HepG2 (cell line): ENCODE measurements around the gene ACTR6. TPM values are rescaled to one million over a fixed set of nuclear protein-coding genes. Genes with fewer than 3 reads are reported as not detected.

Experiments used
- ATF7 ChIP-seq, 2 experiments: fragments of 450-650 bp in 1 of 2; sonication (generic) in 1 of 2; formaldehyde crosslinking in 1 of 2; IDR thresholded peaks; 2 replicates each; pipeline versions ENCODE4 v1.4.0 to v1.6.1; 2016 to 2020; ENCODE audit warnings: antibody characterized with exemption in 1 of 2, mild to moderate bottlenecking in 1 of 2, missing genetic modification reagents in 1 of 2
- BHLHE40 ChIP-seq: IDR thresholded peaks from 2 replicates; pipeline ENCODE4 v1.6.1; 2011; ENCODE audit warnings: low read length, improper control_type of control experiment
- DZIP1 ChIP-seq: sonication (generic); formaldehyde crosslinking; IDR thresholded peaks from 2 replicates; pipeline ENCODE4 v1.5.0; 2020; ENCODE audit warnings: mild to moderate bottlenecking, missing genetic modification reagents
- FOXJ3 ChIP-seq: sonication (generic); formaldehyde crosslinking; IDR thresholded peaks from 2 replicates; pipeline ENCODE4 v1.4.0; 2020; ENCODE audit warnings: missing genetic modification reagents, mild to moderate bottlenecking, borderline replicate concordance
- FOXO4 ChIP-seq: sonication (generic); formaldehyde crosslinking; conservative IDR thresholded peaks from 2 replicates; pipeline ENCODE4 v1.8.1; 2023; ENCODE audit warnings: missing genetic modification reagents
- HDAC6 ChIP-seq: fragments of 200-600 bp; sonication (generic); IDR thresholded peaks from 2 replicates; pipeline ENCODE4 v1.7.0; 2017; ENCODE audit warnings: mild to moderate bottlenecking, antibody characterized with exemption, low read length, low read depth
- PAXIP1 ChIP-seq: sonication (generic); formaldehyde crosslinking; conservative IDR thresholded peaks from 2 replicates; pipeline ENCODE4 v1.4.0; 2020; ENCODE audit warnings: mild to moderate bottlenecking, missing genetic modification reagents, moderate library complexity
- ZGPAT ChIP-seq: IDR thresholded peaks from 2 replicates; pipeline ENCODE4 v1.6.1; 2016; ENCODE audit warnings: mild to moderate bottlenecking
- ZNF281 ChIP-seq: sonication (generic); formaldehyde crosslinking; IDR thresholded peaks from 2 replicates; pipeline ENCODE4 v1.4.0; 2020; ENCODE audit warnings: missing genetic modification reagents, borderline replicate concordance
- ZNF292 ChIP-seq: sonication (generic); formaldehyde crosslinking; IDR thresholded peaks from 2 replicates; pipeline ENCODE4 v1.8.1; 2022; ENCODE audit warnings: mild to moderate bottlenecking, low read depth, missing genetic modification reagents, borderline replicate concordance
- ZNF513 ChIP-seq: sonication (generic); formaldehyde crosslinking; conservative IDR thresholded peaks from 2 replicates; pipeline ENCODE4 v1.5.0; 2020; ENCODE audit warnings: missing genetic modification reagents
- ZNF558 ChIP-seq: sonication (generic); formaldehyde crosslinking; IDR thresholded peaks from 2 replicates; pipeline ENCODE4 v1.9.0; 2022; ENCODE audit warnings: mild to moderate bottlenecking, missing genetic modification reagents, borderline replicate concordance
- polyA plus RNA-seq, 8 experiments: library from polyadenylated mRNA; depleted of rRNA in 3 of 8; stranded (reverse) in 7 of 8; unstranded in 1 of 8; fragments of >200 nt; fragmentation: Illumina TruSeq in 4 of 8; extraction: Trizol in 4 of 8; gene quantifications; 2 replicates each; pipeline versions ENCODE4 v1.2.1 to v1.2.3, GENCODE V29; 2011 to 2016; ENCODE audit warnings: low read depth in 4 of 8, missing spikeins in 1 of 8, mixed read lengths in 1 of 8; ENCODE audit not compliant: insufficient read depth in 1 of 8
- total RNA-seq, 5 experiments: library from RNA; depleted of rRNA; stranded (reverse); fragments of >200 nt; fragmentation: Illumina TruSeq; extraction: Trizol; gene quantifications; 2 replicates each; pipeline ENCODE4 v1.2.3, GENCODE V29; 2016; ENCODE audit warnings: low read depth in 1 of 5

Gene ACTR6
- total and polyA plus RNA-seq, 2 of the 13 experiments (the other 11 are each of a cell fraction or from before 2014, with no cell fraction given): 12.9 to 22.4 TPM

GRCh38 chr12:100199347-100200149 is 1.1 kb upstream of the ACTR6 start (continued):
- TF ChIP-seq ZNF513 (CRISPR knock-in tag) (no peak; the same call in 1 of the 2 replicates), ZGPAT (CRISPR knock-in tag) (peak; percentile 56; the same call in 1 of the 2 replicates), ZNF292 (CRISPR knock-in tag) (no peak), FOXJ3 (no peak), DZIP1 (CRISPR knock-in tag) (no peak), HDAC6 (no peak), FOXO4 (no peak), ZNF558 (CRISPR knock-in tag) (no peak), ATF7 (IDR thresholded peaks at IDR 0.05) (no peak), ATF7 (CRISPR knock-in tag; IDR thresholded peaks at IDR 0.05) (no peak), PAXIP1 (CRISPR knock-in tag) (no peak; the same call in 1 of the 2 replicates), ZNF281 (peak; percentile 35; the same call in 1 of the 2 replicates), BHLHE40 (0 out of 2 replicates have a peak, but pooled peaks have one; percentile 21)
